ENCODE measurements around the gene PPP2R3B.
"Not testable (repeated sequence)": the region's sequence is repeated elsewhere in the genome, so short reads cannot be mapped to it uniquely, and the experiment has no call there.

PPP2R3B gene

GRCh38 chrX:386239-386767, 404 bp downstream of the PPP2R3B start:
- peaks cover 18% of the 10 kb centered on the region for H3K36me3 Mint-ChIP-seq
- peaks cover 8% of the 10 kb centered on the region for H3K4me1 Mint-ChIP-seq
- DNase-seq (ENCODE audit: low spot score in 2 of 2) (peak; percentile 46 to 86), ATAC-seq (peak; percentile 50)
- no peaks in the 10 kb centered on the region for H3K9me3 Mint-ChIP-seq
- peak overlapping the region; percentile 99 for H3K27ac Mint-ChIP-seq
- peak overlapping the region; percentile 87 for H3K4me3 Mint-ChIP-seq

- H3K27ac Mint-ChIP-seq; DNase-seq (ENCODE audit: low spot score in 2 of 2); H3K9me3 Mint-ChIP-seq; H3K4me1 Mint-ChIP-seq; ATAC-seq: not testable (repeated sequence)
- Mint-ChIP-seq H3K4me3 (peak overlapping the region; percentile 87), H3K36me3 (peaks cover 18% of the 10 kb centered on the region)
Measured at GRCh38 chrX:385736-386135, 971 bp downstream of the PPP2R3B start.

DNA sequence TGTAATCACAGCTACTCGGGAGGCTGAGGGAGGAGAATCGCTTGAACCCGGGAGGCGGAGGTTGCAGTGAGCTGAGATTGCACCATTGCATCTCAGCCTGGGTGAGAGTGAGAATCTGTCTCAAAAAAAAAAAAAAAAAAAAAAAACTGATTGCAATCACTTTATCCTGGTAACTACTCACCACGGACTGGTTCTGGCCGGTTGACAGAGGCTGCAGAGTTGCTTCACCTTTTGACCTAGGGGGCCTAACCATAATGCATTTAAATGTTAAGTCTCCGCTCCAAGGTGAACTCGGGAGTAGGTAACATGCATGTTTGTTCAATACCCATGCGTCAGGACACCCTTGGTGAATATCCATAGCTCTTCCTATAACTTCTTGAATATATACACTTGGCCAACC, 1.8 kb downstream of the PPP2R3B start:
- Mint-ChIP-seq H3K4me1 (peaks cover 8% of the 10 kb centered on the region), H3K27ac (no peak overlapping the region), H3K9me3 (no peaks in the 10 kb centered on the region), H3K36me3 (peaks cover 18% of the 10 kb centered on the region), H3K4me3 (no peak overlapping the region)
- DNase-seq (ENCODE audit: low spot score in 2 of 2) (no peak), ATAC-seq (no peak)

GRCh38 chrX:378443-378842, 8.3 kb downstream of the PPP2R3B start:
- H3K36me3 Mint-ChIP-seq, result no peaks in the 10 kb centered on the region
- H3K9me3 Mint-ChIP-seq, result no peaks in the 10 kb centered on the region
- DNase-seq (ENCODE audit: low spot score in 2 of 2) (no peak), ATAC-seq (peak; percentile 12)
- peaks cover 16% of the 10 kb centered on the region for H3K4me1 Mint-ChIP-seq
- no peak overlapping the region for H3K27ac Mint-ChIP-seq
- H3K4me3 Mint-ChIP-seq, result no peak overlapping the region

- peaks cover 16% of the 10 kb centered on the region for H3K4me1 Mint-ChIP-seq
- H3K4me3 Mint-ChIP-seq, ATAC-seq: not testable (repeated sequence)
Measured at GRCh38 chrX:376206-376605, 10.5 kb downstream of the PPP2R3B start.

GRCh38 chrX:375181-376036, 11.3 kb downstream of the PPP2R3B start:
- Mint-ChIP-seq H3K4me1 (peaks cover 22% of the 10 kb centered on the region), H3K27ac (no peak overlapping the region), H3K36me3 (no peaks in the 10 kb centered on the region), H3K4me3 (peak overlapping the region; percentile 59), H3K9me3 (no peaks in the 10 kb centered on the region)
- DNase-seq (ENCODE audit: low spot score in 2 of 2), result no peak
- ATAC-seq, result no peak

More at GRCh38 chrX:376206-376605, 10.5 kb downstream of the PPP2R3B start:
- not testable (repeated sequence) for H3K9me3 Mint-ChIP-seq; H3K27ac Mint-ChIP-seq; DNase-seq (ENCODE audit: low spot score in 2 of 2); H3K36me3 Mint-ChIP-seq

DNA sequence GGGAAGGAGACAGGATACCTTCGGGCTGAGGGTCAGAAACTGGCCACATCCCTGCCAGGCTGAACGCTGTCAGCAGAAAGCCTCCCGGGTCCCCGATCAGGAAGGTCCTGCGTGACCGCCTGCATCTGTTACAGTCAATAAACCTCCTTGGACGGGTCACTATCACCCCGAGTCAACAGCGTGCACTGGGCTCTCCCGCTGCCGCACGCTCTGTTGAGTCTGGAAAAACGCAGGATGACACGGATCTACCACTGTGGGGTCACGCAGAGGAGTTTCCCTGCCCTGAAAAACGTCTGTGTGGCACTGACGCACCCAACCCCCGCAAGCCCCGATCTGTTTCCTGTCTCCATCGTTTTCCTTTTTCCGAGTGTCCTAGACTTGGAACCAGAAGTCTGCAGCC, 12.1 kb downstream of the PPP2R3B start:
- no peaks in the 10 kb centered on the region for H3K36me3 Mint-ChIP-seq
- H3K4me3 Mint-ChIP-seq, result peak overlapping the region; percentile 59
- no peaks in the 10 kb centered on the region for H3K9me3 Mint-ChIP-seq
- ATAC-seq (no peak), DNase-seq (ENCODE audit: low spot score in 2 of 2) (no peak)
- H3K27ac Mint-ChIP-seq, result no peak overlapping the region
- H3K4me1 Mint-ChIP-seq, result peaks cover 22% of the 10 kb centered on the region

GRCh38 chrX:373641-374471, 12.9 kb downstream of the PPP2R3B start:
- peak; percentile 72 for ATAC-seq
- peak overlapping the region; percentile 59 for H3K4me3 Mint-ChIP-seq
- peak in 1 of 2 donors; percentile 72 for DNase-seq (ENCODE audit: low spot score in 2 of 2)
- H3K36me3 Mint-ChIP-seq, result no peaks in the 10 kb centered on the region
- H3K27ac Mint-ChIP-seq, result no peak overlapping the region
- peaks cover 22% of the 10 kb centered on the region for H3K4me1 Mint-ChIP-seq
- no peaks in the 10 kb centered on the region for H3K9me3 Mint-ChIP-seq

GRCh38 chrX:372856-373640, 13.7 kb downstream of the PPP2R3B start:
- Mint-ChIP-seq H3K4me3 (peak overlapping the region; percentile 59), H3K27ac (no peak overlapping the region), H3K4me1 (peaks cover 22% of the 10 kb centered on the region), H3K9me3 (no peaks in the 10 kb centered on the region), H3K36me3 (no peaks in the 10 kb centered on the region)
- ATAC-seq (no peak), DNase-seq (ENCODE audit: low spot score in 2 of 2) (no peak)

GRCh38 chrX:371907-372306, 14.8 kb downstream of the PPP2R3B start:
- H3K36me3 Mint-ChIP-seq, result no peaks in the 10 kb centered on the region
- H3K4me1 Mint-ChIP-seq, result peaks cover 30% of the 10 kb centered on the region
- ATAC-seq (no peak), DNase-seq (ENCODE audit: low spot score in 2 of 2) (no peak)
- H3K9me3 Mint-ChIP-seq, result no peaks in the 10 kb centered on the region
- no peak overlapping the region for H3K27ac Mint-ChIP-seq
- H3K4me3 Mint-ChIP-seq, result no peak overlapping the region

DNA sequence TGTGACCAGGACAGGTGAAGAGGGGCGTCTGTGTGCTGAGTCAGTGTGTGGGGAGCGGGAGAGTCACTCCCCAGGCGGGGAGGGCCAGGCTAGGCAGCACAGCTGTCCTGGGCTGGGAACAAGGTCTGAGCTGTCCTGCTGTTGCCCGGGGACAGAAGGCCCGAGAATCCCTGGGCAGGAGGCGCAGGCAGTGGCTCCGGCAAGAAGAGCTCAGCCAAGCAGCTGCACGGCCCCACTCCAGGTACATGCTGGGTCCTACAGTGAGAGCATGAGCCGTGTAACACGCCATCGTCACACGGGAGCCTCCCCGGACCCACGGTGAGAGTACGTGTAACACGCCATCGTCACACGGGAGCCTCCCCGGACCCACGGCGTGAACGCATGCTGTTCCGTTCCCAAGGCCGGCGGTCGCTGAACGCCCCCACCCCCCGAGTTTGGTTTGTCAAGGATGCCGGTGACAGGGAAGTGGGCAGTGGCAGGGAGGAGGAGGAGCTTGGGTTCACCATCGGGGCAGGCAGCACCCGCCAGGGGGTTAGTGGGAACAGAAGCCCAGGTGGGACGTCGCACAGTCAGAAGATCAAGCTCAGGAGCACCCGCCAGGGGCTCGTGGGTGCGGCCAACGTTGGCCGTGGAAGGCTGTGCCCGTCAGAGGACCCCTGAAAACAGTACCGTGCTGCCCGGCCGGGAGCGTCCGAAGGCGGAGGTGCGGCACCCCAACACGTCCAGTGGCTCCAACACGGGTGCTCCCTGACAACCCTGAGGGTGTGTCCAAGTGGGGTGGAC, 15.6 kb downstream of the PPP2R3B start:
- Mint-ChIP-seq H3K4me3 (no peak overlapping the region), H3K9me3 (no peaks in the 10 kb centered on the region), H3K4me1 (peaks cover 31% of the 10 kb centered on the region), H3K27ac (no peak overlapping the region), H3K36me3 (no peaks in the 10 kb centered on the region)
- ATAC-seq, result no peak
- no peak for DNase-seq (ENCODE audit: low spot score in 2 of 2)

GRCh38 chrX:370244-370962, 16.3 kb downstream of the PPP2R3B start:
- DNase-seq (ENCODE audit: low spot score in 2 of 2), result no peak
- ATAC-seq, result no peak
- H3K9me3 Mint-ChIP-seq, result no peaks in the 10 kb centered on the region
- no peak overlapping the region for H3K27ac Mint-ChIP-seq
- H3K4me3 Mint-ChIP-seq, result no peak overlapping the region
- peaks cover 29% of the 10 kb centered on the region for H3K4me1 Mint-ChIP-seq
- H3K36me3 Mint-ChIP-seq, result no peaks in the 10 kb centered on the region

GRCh38 chrX:369563-370101, 17.1 kb downstream of the PPP2R3B start:
- Mint-ChIP-seq H3K9me3 (no peaks in the 10 kb centered on the region), H3K4me3 (no peak overlapping the region), H3K27ac (no peak overlapping the region), H3K4me1 (peaks cover 21% of the 10 kb centered on the region), H3K36me3 (no peaks in the 10 kb centered on the region)
- no peak for DNase-seq (ENCODE audit: low spot score in 2 of 2)
- ATAC-seq, result no peak

Measured in stimulated activated effector memory CD8-positive, alpha-beta T cell treated with anti-CD3 and anti-CD28 coated beads, Interleukin-12 subunit alpha, Interleukin-12 subunit beta, amount 100 ng/mL, for 72 hours (primary cell).